ENCODE measurements around the gene C1orf210.

Gene C1orf210

DNA sequence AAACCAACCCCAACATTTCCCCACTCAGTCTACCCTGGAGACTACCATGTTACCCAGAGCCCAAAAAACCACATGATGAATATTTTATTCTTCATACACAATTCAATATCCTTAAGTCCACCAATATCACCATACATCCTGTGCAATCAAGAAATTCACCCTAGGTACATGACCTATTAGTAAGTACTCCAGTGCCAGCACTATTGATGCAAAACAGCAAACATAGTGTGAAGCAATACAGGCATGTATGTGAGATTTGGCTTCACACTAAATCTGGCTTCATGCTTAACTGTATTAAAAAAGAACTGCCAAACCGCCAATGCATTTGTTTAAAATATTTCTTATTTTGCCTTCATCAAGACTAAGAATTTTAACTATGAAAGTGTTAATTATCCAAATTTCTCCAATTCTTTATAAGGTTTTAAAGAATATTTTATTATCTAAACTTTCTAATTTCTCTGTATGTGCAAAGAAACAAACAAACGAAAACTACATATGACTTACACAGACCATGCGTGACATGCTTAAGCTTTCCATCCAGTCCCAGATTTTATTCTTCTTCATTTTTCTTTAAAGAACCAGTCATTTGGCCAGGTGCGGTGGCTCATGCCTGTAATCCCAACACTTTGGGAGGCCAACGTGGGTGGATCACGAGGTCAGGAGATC lies 38.0 kb downstream of the C1orf210 start:
- no peak for DNase-seq (ENCODE audit: low spot score)

DNA sequence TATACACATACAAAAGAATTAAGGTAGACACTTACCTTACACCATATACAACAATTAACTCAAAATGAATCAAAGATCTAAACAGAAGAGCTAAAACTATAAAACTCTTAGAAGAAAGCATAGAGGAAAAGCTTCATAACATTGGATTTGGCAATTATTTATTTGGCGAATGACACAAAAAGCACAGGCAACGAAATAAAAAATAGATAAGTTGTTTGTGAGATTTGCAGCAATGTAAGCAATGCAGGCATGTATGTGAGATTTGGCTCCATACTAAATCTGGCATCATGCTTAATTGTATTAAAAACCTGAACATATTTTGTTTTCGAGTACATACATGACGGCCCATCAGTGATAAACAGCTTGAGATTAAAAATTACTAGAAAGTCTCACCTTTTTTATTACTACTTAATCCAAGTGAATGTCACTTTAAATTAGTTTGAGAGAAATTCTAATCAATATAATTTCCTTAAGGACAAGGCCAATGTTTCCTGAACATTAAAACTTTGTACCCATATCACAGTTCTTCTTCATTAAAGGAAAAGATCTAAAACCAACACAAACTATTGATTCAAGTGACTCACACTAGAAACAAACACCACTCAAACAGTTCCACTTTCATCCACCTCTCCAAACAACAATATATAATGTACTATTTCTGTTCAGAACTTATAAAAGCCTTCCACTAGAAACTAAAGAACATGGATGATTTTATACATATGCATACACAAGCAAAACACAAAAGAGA lies 38.7 kb downstream of the C1orf210 start:
- no peak for DNase-seq (ENCODE audit: low spot score)

DNA sequence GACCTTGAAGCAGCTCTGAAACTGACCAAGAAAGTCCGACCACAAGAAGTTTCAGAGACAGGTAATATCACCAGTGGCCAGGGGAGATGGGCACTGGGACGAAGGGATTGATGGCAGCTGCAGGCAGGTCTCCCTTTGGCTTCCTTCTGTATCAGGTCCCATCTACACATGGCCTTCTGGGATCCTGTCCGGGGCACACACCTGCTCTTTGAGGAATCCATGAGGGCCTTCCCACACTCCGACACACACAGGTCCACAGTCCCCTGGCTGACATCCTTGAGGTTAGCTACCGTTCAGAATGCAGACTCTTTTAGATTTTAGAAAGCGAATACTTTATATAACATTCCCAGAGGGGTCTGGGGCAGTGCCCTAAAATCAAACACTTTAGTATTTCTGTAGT lies 42.1 kb downstream of the C1orf210 start:
- DNase-seq (ENCODE audit: low spot score), result no peak

DNA sequence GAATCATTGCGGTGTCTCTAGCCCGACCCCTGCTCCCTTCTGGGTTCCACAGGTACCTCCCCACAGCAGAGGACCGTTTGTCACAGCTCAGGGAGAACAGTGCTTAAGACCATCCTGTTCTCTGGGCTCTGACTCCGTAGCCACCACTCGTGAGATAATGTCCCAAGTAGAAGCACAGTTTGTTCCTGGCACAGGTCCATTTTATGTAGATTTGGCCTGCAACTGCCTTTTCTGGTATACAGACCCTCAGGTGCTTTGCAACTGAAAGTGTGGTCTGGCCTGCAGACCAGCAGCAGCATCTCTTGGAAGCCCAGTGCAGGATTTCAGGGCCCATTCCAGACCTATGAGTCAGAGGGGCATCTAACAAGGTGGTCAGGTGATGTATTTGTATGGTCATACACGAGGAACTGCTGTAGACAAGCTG lies 44.0 kb downstream of the C1orf210 start:
- peak; percentile 41 for DNase-seq (ENCODE audit: low spot score)

DNA sequence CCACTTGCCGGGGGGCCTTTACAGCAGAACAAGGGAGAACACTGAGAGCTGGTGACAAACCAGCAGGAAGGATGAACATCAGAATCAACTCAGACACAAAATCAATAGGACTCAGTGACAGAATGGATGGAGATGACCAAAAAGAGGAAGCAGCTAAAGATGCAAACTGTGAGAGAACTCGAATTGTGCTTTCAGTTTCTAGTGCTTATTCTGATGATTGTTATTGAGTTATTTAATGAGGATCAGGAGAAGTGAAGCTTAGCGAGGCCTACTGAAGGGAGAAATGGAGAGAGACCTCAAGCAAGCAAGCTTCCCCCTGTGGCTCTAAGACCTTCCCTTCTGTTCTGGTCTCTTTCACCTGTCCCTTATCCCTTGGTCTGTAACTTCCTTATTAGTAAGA lies 45.9 kb downstream of the C1orf210 start:
- DNase-seq (ENCODE audit: low spot score), result no peak

DNA sequence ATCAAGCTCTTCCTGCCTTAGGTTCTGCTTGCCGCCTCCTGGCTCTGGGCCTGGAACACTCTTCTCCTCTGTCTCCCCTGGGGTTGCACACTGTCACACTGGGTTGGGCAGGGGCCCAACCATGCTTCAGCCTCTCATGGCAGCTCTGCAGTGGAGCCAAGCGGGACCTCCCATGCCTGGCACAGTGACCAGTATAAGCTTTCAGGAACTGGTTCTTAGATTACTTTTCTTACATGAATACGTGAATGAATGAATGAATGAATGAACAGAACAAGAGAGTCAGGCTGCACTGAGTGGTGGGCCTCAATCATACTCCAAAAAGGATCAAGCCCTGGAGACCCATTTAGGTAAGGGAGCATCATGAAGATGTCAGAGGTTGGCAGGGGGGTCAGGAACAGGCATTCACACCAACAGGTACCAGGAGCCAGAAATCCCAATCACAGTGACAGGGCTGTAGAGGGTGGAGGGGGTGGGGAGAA lies 46.4 kb downstream of the C1orf210 start:
- DNase-seq (ENCODE audit: low spot score), result no peak

DNA sequence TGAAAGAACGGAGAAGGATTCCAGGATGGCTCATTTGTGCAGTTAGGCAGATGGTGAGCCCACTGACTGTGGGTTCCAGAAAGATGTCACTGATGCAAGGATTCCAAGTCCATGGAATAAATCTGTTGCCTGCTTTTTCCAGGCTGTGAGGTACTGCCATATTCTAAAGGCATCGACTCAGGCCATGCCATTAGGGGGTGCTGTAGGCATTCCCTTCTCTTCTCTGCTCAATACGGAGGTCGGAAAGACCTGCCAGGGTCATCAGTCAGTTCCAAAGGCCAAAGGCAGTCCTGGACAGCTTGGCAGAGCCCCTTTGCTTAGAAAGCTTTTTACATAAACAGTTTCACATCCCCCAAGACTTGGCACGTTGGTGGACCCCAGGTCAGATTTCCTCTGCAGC lies 47.3 kb downstream of the C1orf210 start:
- peak; percentile 61 for DNase-seq (ENCODE audit: low spot score)

DNA sequence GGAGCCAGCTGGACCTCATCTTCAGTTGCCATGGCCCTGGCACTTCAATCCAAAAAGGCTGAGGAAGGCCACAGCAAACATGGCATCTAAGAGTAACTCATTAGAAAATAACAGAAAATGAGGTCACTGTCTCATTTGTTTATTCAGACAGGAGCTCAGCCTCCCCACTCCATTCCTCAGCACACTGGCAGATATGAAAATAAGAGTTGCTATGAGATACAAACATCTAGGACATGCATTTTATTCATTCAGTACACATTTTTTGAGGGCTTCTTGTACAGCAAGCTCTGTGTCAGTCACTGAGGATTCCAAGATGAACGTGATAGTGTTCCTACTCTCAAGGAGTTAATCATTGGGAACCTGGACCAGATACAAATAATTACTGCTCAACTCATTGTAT lies 48.3 kb downstream of the C1orf210 start:
- no peak for DNase-seq (ENCODE audit: low spot score)

DNA sequence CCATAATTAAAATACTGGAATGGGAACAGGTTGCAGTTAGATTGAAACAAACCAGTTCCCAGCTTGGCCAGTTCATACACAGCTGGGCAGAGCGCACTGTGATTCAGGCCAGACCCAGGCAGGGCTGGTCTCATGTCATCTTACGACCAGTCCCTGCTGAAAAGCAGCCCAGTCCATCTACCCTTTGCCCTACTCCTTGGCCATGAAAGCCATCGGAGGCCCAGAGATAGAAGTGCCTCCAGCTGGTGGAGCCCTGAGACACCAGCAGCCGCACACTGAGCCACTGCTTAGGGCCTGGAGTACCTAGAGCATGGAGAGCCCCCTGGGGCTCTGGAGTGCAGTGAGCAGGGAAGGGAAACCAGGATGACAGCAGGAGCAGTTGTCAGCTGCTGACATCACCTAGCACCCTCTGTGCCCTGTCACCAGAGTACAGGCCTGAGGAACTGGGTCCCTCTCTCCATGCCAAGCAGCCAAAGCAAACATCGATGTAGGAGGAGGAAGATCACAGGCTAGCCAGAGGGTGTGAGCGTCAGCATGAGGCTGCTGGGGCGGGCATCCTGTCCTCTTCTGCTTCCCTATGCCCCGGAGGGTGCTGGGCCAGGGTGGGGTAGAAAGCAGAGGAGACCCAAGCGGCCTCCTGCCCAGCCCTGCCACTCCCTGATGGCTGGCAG lies 49.8 kb downstream of the C1orf210 start:
- DNase-seq (ENCODE audit: low spot score), result no peak

DNA sequence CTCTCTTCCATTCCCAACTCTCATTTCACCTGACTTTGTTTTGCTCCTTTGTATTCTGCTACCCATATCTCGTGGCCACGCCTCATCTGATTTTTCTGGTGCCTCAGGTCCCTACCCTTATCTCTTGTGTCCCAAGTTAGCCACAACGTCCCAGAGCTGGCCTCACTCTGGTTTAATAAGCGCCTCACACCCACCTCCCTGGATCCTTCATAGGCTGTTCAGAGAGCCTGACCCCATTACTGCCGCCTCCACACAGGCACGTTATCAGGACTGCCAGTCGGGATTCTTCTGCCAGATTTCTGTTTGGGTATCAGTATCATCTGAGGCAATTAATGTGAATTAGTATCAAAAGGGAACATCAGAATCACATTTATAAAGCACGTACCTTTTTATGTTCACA lies 50.3 kb downstream of the C1orf210 start:
- DNase-seq (ENCODE audit: low spot score), result no peak

DNA sequence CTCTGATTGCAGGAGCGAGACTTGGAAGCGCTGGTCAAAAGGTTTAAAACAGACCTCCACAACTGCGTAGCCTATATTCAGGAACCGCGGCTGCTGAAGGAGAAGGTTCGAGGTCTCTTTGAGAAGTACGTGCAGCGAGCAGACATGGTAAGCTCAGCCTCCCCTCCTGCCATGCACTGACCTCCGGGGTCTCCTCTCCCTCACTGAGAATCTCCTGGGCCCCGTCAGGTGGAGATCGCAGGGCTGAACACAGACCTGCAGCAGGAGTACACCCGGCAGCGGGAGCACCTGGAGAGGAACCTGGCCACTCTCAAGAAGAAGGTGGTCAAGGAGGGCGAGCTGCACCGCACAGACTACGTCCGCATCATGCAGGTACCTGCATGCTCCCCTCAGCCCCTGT lies 51.1 kb downstream of the C1orf210 start:
- DNase-seq (ENCODE audit: low spot score), result no peak

DNA sequence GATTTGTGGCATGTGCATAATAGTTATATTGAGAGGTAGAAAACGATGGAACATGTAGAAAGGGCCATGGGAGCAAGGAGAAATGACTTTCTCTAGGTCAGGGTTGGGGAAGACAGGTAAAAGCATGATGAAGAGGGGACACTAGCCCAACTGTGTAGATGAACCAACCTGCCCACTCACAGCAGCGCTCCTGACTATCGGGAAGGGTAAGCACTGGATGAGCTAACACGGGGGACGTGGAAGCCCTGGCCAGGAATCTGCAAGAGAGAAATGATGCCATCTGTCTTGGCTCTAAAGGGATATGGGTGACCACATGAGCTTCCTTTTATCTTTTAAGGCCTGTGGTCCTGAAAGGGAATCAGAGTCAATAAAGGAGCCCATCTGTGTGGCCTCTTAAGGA lies 51.8 kb downstream of the C1orf210 start:
- no peak for DNase-seq (ENCODE audit: low spot score)

DNA sequence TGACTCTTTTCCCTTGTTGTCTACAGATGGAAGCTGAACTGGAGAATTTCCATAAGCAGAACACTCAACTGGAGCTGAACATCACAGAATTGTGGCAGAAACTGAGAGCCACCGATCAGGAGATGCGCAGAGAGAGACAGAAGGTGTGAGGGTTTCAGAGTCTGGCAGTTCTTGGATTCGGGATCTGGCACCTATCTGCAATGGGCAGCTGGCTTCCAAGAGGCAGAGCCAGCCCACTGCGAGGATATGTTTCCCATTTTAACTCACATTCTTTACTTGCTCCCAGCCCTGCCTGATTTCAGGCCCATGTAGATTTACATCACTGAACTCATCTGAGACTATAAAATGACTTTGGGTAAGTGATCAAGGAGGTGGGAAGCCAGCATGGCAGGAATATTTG lies 52.9 kb downstream of the C1orf210 start:
- no peak for DNase-seq (ENCODE audit: low spot score)

DNA sequence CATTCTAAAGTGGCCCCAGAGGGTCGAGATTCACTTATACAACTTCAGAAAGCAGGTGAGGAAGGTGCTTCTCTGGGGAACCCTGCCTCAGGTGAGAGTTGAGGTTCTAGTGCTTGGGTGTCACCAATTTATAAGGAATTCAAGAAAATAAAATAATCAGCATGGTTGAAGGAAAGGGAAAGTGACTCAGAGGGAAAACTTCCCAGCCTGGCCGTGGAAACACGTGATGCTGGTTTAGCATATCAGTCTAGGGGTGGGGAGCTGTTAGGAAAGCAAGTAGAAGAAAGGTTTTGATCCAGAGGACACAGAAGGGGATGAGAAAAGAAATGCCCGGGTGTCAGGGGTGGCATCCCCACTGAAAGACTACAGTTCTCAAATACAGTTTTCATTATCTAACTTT lies 53.3 kb downstream of the C1orf210 start:
- no peak for DNase-seq (ENCODE audit: low spot score)

All from LoVo (cell line).